KOPT-K1 (cell line): ENCODE data around the gene MIEF1.

ENCODE experiments used
- H3K27ac ChIP-seq: fragments of 200-600 bp; sonication (generic); 2 replicates; pipeline ENCODE4 v1.5.1; 2016; ENCODE audit warnings: antibody characterized with exemption, mild to moderate bottlenecking, low read depth, low read length; ENCODE audit not compliant: poor library complexity, severe bottlenecking
- H3K36me3 ChIP-seq: fragments of 200-600 bp; sonication (generic); 2 replicates; pipeline ENCODE4 v1.5.1; 2017; ENCODE audit warnings: antibody characterized with exemption, mild to moderate bottlenecking, low read length, moderate library complexity; ENCODE audit not compliant: insufficient read depth
- H3K9me3 ChIP-seq: fragments of 200-600 bp; sonication (generic); 2 replicates; pipeline ENCODE4 v1.5.1; 2017; ENCODE audit warnings: antibody characterized with exemption, low read length, mild to moderate bottlenecking; ENCODE audit not compliant: insufficient read depth, poor library complexity, severe bottlenecking

MIEF1 gene

DNA sequence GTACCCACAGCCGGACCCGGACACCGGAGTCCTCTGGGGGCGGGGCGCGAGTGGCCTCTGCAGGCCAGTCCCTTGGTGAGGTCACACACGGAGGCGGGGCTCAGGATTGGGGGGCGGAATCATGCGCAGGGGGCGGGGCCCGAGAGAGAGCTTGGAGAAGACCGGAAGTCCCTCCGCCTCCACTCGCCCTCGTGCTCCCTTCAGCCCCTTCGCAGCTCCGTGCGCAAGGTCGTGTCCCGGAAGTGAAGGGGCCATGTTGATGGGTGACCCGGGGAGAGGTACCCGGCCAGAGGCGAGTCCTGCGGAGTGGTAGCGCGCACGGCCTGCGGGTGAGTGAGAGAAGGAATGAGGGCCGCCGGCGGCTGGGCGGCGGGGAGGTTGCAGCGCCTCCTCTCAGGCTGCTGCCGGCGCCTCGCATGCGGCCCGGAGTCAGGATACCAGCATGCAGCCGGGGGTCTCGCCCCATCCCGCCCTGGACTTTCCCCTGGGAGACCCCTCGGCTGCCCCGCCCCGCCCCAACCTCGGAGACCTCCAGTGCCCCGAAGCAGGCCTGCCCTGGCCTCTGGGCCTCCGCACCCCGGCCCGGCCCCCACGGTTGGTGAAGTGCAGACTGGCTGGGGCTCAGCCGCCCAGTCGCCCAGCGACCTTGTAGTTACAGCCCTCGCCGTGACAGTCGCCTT, at the start of gene MIEF1:
Gene MIEF1 (plus strand): TSS at position 182 of the 680 bp plus-strand sequence. CDS start 9,005 bp downstream, outside the sequence.
- H3K9me3 ChIP-seq = no peaks in the 10 kb centered on the region
- H3K36me3 ChIP-seq = peaks cover 37% of the 10 kb centered on the region
- H3K27ac ChIP-seq = peak within 1 kb of the TSS; percentile 65

GRCh38 chr22:39452740-39453040, 49.4 kb upstream of the MIEF1 start:
- Histone ChIP-seq H3K27ac (no peak overlapping the region), H3K36me3 (no peaks in the 10 kb centered on the region), H3K9me3 (no peaks in the 10 kb centered on the region)

- H3K36me3 ChIP-seq = no peaks in the 10 kb centered on the region
- no peaks in the 10 kb centered on the region for H3K9me3 ChIP-seq
- no peak overlapping the region for H3K27ac ChIP-seq
Measured at GRCh38 chr22:39453765-39454378, 48.2 kb upstream of the MIEF1 start.

DNA sequence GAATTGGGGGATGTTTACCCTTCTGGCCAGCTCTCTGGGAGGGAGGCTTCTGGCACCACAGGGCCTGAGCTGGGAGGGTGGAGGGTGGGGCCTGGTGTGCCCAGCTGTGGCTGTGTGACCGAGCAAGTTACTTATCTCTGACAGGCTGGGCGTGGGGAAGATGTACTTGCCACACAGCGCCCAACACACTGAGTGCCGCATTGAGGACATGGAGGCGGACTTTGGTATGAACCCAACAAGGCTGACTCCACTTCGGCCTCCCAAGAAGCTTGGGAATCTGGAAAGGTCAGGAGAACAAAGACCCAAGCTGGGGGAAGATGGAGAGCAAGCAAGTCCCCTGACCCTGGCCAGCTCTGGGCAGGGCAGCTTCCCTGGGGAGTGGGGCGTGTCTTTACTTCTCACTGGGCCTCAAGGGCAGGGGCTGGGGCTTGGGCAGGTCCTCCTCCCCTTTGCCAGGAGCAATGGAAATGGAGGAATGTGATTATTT, 47.7 kb upstream of the MIEF1 start:
- Histone ChIP-seq H3K9me3 (no peaks in the 10 kb centered on the region), H3K36me3 (no peaks in the 10 kb centered on the region), H3K27ac (no peak overlapping the region)

DNA sequence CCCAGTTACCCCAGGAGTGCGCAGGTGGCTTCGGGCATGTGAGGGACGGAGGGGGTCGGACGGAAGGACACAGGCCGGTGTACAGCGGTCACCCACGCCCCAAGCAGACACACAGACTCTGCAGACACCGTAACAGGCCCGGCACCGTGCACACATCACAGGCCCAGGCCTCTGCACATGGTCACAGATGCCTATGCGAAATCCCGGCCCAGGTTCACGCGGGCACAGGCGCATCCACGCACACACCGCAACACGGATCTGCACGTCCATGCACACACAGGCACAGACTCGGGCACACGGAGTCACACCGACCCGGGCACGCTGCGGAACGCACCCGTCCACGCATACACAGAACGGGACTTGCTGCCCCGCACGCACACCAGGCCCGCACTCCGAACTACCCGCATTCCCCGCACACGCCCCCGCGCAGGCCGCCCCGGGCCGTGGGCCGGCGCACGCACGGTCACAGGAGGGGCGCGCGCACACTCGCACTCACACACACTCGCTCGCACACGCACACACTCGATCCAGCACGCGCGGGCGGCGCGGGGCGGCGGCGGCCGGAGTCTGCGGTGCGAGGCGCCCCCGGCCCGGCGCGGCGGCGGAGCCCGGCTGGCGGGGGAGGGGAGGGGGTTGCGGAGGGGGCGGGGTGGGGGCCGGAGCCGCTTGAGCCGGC, 45.4 kb upstream of the MIEF1 start, which contains the start of gene MGAT3:
Gene MGAT3 (plus strand): TSS at position 491 of the 676 bp plus-strand sequence. CDS start 30,336 bp downstream, outside the sequence.
- H3K27ac ChIP-seq = no peak within 1 kb of the TSS
- no peaks in the 10 kb centered on the region for H3K9me3 ChIP-seq
- H3K36me3 ChIP-seq = no peaks in the 10 kb centered on the region

DNA sequence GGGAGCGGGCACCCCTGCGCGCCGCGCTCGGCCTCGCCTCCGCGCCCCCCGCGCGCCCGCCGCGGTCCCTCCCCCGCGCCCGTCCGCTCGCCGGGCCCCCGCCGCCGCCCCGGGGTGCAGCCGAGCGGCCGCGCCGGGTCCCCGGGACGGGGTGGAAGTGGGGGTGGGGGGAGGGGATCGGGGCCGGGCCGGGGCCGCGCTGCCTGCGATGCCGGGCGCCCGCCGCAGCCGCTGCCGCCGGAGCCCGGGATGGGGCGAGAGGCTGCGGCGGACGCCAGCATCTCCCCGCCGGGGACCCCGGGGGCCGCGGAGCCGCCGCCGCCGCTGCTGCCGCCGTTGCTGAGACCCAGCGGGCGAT, 44.9 kb upstream of the MIEF1 start:
- no peaks in the 10 kb centered on the region for H3K36me3 ChIP-seq
- H3K27ac ChIP-seq = no peak overlapping the region
- H3K9me3 ChIP-seq = no peaks in the 10 kb centered on the region

DNA sequence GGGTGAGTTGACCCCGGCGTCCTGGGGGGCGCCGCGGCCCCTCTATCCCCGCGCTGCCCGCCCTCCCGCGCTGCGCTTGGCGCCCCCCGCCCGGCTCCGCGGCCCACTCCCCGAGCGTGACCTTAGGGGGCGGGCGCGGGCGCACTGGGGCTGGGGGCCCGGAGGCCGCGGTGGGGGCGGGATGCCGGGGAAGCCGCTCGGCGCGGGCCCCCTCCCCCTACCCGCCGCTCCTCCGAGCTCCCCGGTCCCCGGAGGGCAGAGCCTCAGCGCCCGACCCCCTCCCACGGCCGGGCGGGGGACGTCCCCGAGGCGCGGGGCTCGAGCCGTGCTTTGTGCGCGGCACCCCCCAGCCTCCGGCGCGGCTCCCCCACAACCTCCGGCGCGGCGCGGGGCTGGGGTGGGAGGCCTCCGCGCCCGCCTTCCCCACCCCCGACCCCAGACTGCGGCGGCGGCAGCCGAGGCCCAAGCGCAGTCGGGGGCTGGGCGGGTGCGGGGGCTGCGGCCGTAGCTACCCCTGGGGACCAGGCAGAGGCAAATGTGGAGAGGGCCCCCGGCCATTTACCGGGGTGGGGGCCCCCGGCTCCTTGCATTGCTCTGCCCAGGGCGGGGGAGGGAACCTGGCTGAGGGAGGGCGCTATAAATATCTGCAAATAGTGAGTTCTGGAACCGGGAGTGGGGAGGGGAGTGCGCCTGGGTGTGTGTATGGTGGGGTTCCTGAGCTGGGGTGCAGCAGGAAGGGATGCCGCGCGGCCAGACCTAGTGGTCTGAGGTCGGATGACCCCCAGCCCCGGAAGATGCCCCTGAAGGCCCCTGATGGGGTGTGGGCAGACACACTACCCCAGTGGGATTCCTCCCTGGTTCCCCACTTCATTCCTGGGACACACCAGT, 44.3 kb upstream of the MIEF1 start:
- H3K36me3 ChIP-seq = no peaks in the 10 kb centered on the region
- no peak overlapping the region for H3K27ac ChIP-seq
- no peaks in the 10 kb centered on the region for H3K9me3 ChIP-seq

DNA sequence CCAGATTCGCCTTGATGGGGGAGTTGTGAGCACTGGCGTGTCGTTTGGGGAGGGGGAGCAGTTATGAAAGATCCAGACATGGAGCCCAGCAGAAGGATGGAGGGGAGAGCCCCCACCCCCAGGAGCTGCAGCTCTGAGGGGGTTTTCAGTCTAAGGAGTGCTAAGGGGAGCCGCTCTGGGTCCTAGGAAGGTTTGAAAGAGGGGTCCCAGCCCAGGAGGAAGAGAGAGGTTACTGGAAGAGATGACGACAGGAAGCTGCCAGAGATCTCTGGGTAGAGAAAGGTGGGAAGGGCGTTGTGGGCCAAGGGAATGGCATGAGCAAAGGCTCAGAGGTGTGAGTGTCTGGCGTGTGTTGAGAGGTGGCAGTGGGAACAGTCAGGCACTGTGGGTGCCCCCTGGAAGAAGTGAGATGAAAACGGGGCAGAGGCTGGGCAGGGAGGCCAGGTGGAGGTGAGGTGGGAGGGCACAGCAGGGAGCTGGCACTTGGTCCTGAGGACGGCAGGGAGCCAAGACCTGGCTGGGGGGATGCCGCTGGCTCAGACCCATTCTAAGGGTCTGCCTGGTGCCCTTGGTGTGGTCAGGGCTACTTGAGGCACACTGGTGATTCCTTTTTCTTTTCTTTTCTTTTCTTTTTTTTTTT, 43.5 kb upstream of the MIEF1 start:
- no peaks in the 10 kb centered on the region for H3K9me3 ChIP-seq
- H3K27ac ChIP-seq = no peak overlapping the region
- H3K36me3 ChIP-seq = no peaks in the 10 kb centered on the region

DNA sequence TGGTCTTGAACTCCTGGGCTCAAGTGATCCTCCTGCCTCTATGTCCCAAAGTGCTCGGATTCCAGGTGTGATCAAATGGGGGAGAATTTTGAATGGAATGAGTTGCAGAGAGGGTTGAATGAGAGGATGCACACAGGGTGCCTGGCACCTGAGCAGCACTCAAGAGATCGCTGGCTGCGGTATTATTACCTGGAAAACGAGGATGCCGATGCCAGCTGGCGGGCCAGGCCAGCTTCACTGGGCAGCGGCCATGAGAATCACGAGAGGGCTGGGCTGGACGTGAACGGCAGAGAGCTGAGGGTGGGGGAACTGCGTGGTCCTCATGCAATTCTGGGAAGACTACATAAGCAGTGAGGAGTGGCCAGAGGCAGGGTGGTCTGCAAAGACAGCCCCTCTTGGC, 42.4 kb upstream of the MIEF1 start:
- H3K9me3 ChIP-seq = no peaks in the 10 kb centered on the region
- H3K27ac ChIP-seq = no peak overlapping the region
- H3K36me3 ChIP-seq = no peaks in the 10 kb centered on the region

- no peak overlapping the region for H3K27ac ChIP-seq
- no peaks in the 10 kb centered on the region for H3K9me3 ChIP-seq
- H3K36me3 ChIP-seq = no peaks in the 10 kb centered on the region
Measured at GRCh38 chr22:39462443-39463221, 39.5 kb upstream of the MIEF1 start.

DNA sequence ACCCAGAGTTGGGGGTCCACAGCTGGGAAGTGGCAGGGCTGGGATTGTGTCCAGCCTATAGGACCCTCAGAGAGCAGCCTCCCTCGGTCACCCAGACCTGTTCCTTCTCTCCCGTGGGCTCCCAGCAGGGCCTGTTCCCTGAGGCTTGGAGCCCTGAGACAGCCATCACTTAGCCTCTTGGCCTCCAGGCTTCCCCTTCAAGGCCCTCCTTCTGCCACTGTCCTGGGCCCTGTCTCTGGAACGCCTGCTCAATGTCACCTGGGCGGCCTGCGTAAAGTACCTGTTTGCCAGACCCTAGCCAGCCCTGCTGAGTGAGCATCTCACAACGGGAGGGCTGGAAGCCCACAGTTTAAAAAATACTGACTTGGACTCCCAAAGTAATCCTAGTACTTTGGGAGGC, 38.8 kb upstream of the MIEF1 start:
- Histone ChIP-seq H3K36me3 (no peaks in the 10 kb centered on the region), H3K9me3 (no peaks in the 10 kb centered on the region), H3K27ac (no peak overlapping the region)

DNA sequence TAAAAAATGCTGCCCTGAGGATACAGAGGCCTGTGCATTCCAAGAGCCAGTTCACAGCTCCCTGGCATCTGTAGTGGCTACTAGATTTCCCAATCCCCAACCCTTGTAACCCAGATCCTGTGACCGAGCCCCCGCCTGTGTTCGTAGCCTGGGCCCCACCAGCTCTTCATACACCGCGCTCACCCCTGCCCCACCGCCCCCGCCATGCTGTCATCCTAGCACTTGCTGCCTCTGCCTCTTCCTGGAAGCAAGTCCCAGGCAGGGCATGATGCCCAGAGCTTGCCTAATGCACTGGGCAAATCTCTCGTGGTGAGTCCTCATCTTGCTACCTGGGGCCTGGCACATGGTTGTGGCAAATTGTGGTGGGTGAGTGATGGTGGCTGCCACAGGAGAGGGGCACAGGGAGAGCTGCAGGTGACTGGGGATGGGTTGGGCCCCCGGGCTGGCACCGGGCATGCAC, 38.1 kb upstream of the MIEF1 start:
- H3K9me3 ChIP-seq = no peaks in the 10 kb centered on the region
- no peaks in the 10 kb centered on the region for H3K36me3 ChIP-seq
- H3K27ac ChIP-seq = no peak overlapping the region

DNA sequence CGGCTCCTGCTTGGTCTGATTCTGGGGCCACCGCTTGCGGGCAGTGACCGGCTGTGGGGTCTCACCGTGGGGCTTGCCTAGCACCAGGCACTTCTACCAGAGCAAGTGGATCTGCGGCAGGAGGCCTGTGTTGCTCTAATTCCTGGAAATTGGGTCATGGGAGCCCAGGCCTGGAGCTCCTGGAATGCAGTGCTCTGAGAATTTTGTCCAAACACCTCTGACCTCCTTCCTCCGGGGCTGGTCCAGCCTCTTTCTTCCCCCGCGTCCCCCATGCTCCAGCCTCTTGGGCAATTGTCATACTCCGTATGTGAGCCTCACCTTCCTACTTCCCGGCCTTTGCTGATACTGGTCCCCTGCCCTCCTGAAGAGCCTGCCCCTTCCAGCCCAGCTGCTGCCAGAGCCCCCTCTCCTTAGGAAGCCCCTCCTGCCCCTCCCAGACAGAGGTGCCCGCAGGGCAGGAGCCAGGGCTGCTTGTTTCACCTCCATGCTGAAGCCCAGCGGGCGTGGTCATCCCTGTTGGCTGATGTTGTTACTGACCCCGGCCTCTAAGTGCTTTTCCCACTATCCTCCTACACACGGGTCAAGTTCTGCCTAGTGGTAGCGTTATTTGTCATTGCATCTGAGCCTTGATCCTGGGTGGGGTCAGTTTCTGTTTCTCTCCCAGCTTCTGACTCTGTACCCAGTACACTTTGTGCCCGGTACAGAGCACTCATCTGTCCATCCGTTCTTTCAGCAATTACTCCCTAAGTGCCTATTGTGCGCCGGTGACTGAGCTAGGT, 35.7 kb upstream of the MIEF1 start:
- Histone ChIP-seq H3K9me3 (no peaks in the 10 kb centered on the region), H3K27ac (no peak overlapping the region), H3K36me3 (no peaks in the 10 kb centered on the region)
